Dedifferentiated amniotic fluid mesenchymal stem cell (primary cell): ENCODE data around the gene GALNT9.
A peak's percentile ranks its signal among the peaks of the same experiment; 100 is the strongest.
"Not testable (repeated sequence)": the region's sequence is repeated elsewhere in the genome, so short reads cannot be mapped to it uniquely, and the experiment has no call there.

ENCODE experiments used
- DNase-seq: peaks from one replicate; pipeline ENCODE4 v3.0.0-alpha.2; 2016; ENCODE audit errors: extremely low spot score

GALNT9 gene

DNA sequence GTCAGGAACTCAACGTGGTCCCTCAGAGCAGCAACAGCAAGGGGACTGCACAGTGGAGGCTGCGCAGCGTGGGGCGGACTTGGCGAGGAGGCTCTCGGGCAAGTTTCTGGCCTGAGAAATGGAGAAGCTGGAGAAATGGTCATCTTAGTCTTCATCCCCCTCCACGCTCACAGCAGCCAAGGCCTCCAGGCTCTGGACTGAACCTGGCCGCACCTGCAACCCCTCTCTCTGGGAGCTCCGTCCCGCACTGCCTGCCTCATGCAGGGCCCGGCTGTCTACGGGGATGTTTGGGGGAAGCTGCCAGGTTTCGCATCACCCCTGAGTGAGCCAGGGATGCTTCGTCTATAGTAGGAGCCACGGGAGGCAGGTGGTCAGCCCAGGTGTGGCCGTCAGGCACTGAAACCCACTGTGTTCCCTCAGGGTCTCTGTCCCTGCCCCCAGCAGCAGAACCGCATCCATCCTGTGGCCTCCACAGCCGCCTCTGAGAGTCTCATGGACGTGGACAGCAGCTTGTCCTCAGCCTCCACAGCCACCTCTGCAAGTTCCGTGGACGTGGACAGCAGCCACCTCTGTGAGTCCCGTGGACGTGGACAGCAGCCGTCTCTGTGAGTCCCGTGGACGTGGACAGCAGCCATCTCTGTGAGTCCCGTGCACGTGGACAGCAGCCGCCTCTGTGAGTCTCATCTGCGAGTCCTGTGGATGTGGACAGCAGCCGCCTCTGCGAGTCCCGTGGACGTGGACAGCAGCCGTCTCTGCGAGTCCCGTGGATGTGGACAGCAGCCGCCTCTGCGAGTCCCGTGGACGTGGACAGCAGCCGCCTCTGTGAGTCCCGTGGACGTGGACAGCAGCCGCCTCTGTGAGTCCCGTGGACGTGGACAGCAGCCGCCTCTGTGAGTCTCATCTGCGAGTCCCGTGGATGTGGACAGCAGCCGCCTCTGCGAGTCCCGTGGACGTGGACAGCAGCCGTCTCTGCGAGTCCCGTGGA lies 29.1 kb upstream of the GALNT9 start:
- DNase-seq, result not testable (repeated sequence)

DNA sequence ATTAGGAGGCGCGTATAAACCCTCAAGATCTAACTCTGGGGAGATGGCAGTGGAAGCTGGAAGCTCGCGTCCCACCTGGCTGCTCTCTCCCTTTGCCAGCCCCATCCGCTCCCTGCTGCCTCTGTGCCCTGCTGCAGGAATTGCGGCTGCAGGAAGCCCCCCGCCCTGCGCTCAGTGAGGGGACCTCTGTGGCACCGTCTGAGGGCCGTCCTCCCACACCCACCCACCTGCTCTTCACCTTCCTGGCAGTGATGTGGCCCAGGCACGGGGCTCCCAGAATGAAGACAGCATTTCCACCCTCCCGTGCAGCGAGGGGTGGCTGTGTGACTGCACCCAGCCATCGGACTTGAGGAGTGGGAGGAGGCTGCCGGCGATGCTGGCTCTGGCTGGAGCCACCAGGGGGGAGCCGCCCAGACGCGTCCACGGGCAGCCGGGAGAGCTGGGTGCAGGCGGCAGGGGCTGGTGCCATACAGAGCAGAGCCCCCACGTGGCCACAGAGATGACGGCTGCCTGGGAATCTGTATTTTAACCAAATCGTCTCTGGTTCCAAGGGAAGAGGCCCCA lies 28.3 kb upstream of the GALNT9 start:
- DNase-seq, result no peak

DNA sequence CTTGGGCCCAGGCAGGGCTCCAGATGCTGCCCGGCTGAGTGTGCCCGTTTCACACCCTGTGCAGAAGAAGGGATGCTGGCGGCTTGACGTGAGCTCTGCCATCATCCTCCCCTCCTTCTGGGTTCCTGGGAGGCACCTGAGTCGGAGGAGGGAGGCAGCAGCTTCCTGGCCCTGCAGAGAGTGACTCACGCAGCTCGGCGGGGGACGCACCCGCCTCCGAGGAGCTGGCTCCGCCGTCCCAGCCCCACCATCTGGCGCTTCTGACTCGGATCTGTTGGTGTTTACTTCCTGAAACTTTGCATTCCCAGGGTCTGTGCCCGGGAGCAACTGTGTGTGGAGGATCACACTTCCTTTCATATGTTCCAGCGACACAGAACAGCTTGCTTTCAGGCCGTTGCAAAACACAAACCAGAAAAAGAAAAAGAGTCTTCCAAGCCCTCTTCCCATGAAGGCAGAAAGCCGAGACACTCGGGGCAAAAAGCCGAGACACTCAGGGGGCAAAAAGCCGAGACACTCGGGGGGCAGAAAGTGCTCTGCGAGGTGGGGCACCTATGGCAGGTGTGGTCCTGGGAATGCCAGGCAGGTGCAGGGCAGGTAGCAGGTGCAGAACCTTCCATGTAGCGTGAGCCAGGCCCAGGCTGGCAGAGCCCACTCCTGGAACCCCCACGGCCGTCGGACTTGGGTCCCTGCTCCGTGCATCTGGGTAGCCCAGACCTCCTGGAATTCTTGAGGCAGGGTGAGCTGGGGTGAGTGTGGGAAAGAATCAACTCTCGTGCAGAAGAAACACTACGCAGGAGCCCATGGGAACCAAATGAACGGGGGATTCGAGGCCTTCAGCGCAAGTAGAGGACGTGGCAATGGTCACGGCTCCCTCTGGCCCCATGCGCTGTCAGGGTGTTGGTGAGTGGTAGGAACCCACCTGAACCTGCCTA lies 27.6 kb upstream of the GALNT9 start:
- peak; percentile 14 for DNase-seq

DNA sequence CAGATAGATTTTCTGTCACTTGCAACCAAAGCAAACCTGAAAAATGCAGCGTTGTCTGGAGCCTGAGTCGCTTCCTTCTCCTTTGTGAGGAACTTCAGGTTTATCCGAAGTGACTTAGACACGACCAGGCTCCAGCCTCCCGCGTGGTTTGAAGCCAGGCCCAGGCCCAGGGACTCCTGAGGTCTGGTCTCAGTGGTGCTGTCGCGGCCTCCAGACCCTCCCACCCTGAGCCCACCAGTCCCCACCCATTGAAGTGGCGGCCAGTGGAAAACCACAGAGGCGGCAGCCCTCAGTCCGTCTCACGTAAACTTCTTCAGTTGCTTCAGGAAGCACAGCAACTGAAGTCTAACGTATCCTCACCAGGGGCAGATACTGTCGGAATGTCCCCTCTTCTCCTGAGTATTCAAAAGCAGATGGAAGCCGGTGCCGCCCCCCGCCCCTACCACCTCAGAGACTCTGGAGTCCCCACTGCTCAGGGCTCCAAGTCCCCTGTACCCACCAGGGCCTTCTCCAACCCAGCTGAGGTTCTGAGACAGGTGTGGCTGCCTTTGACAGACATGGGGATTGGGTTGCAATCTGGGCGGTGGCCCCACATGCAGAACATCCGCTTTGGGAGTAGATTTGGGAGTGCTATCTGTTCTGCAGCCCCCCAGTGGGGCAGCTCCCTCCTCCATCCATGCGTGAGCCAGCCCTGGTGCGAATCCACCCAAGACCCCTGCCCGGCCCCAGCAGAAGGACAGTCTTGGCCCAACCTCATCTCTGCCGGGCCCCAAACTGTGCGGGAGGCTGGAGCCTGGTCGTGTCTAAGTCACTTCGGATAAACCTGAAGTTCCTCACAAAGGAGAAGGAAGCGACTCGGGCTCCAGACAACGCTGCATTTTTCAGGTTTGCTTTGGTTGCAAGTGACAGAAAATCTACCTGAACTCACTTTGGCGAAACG lies 26.6 kb upstream of the GALNT9 start:
- DNase-seq, result no peak

DNA sequence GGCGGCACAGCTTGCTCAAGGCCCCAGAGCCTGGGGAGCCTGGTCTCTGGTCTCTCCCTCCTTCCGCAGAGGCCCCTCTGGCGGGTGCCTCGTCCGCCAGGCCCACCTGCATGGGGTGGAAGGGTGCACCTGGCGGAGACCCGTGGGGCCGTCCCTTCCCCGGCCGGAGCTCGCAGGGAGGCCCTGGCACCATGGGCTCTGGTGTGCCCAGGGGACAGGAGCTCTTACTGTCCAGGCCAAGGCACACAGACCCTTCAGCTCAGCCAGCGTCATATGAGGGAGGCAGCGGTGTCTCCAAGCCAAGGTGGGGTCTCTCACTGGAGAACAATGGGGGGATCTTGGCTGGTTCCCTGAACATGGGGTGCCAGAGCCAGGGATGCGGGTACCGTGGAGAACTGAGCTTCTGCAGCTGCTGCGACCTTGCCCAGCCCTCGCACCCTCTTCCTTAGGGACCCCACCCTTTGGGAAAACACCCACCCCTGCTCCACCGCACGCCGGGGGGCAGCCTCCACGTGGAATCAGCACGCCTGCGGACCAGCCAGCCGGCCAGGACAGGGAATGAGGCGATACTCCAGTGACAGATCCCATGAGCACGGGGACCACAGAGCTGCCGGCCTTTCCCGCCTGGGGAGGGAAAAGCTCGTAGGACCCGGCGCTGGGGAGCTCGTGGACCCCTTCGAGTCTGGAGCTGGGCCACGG lies 25.7 kb upstream of the GALNT9 start:
- DNase-seq, result no peak

GRCh38 chr12:132354211-132354981 lies 25.0 kb upstream of the GALNT9 start:
- no peak for DNase-seq

DNA sequence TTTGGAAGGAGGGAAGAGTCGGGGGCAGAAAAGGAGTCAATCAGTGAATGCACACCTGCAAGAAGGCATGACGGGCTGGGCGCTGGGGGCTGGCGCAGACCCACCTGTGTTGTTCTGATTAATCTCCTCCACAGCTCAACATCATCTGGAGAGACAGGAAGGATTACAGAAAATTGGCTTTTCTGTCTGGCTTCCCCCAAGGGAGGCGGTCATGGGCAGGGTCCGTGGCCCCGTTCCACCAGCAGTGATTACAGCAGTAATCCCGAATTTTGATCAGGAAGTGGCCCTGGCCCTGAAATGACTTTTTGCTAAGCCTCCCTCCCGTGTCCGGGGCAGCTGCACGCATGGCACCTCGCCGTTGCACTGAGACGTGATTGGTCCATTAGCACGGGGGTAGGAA lies 24.4 kb upstream of the GALNT9 start:
- no peak for DNase-seq

DNA sequence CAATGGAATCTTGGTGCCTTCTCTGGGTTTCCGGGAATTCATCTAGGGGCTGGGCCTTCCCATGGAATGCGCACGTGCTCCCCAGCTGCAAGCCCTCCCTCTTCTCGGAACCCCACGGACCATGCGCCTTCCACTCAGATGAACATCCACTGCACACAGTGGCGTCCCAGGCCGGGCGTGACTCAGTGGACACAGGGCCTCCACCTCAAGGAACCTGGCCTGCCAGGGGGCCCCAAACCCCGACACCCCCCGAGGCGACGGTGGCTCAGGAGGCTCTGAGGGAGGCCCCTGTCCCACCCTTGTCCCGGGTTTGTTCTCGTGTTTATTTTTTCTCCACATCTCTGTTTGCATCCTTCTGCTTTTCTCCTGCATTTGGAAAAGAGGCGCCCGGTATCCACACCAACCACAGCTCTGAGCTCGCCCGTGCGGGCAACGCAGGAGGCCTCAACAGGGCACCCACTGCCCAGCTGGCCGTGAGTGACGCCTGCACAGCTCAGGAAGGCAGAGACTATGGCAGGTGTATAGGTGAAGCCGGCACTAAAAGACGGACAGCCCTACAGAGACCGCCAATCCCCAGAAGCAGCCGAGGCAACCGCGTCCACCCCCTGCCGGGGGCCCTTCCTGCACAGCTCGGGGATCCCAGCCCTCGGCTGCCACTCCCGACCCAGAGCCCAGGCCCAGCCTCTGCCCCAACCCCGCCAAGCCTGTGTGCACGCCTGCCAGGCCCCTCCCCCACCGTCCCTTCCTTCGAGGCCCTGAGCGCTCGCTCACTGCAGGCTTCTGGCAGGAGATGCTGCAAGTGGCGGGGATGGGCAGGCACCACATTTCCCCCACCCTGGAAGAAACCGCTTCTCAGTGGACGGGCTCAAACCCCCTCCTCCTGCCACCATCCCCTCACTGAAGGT lies 23.8 kb upstream of the GALNT9 start:
- no peak for DNase-seq

DNA sequence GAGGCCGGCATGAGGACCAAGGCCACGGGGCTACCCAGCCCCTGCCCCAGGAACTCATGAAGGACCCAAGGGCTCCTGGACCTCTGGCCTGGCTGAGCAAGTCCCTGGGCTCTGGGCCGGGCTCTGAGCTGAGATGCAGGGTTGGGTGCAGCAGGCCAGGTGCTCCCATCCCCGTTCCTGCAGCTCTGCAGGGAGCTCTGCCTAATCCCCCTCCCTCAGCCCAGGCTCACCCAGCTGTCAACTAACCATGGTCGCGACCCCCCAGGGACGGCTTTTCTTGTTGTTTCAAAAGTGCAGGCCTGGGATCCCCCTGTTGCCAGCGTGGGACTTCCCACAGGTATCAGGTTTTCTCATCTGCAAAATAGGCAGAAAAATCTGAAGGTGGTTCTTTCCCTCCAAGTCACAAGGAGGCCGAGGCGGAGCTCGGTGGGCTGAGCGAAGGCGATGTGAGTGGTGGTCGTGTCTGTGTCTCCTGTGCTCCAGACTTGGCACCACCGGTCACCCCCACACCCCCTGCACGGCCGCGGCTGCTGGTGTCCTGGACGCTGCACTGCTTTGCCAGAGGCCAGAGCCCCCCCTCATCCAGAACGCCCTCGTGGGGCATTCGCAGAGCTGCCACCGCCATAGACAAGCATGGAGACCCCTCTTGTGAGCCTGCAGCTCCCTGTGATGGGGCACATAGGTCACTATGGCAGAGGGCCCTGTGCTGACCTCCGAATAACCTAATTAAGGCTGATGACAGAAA lies 22.5 kb upstream of the GALNT9 start:
- DNase-seq, result no peak

DNA sequence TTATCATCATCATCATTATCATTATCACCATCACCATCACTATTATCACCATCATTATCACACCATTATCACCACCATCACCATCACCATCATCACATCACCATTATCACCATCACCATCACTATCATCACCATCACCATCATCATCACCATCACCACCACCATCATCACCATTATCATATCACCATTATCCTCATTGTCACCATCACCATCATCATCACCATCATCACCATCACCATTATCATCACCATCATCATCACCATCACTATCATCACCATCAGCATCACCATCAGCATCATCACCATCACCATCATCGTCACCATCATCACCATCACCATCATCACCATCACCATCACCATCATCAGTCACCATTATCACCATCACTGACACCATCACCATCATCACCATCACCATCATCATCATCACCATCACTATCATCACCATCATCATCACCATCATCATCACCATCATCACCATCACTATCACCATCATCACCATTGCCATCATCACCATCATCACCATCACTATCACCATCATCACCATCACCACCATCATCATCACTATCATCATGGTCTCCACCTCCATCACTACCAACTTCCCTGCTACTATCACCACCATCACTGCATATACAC lies 20.2 kb upstream of the GALNT9 start:
- no peak for DNase-seq

DNA sequence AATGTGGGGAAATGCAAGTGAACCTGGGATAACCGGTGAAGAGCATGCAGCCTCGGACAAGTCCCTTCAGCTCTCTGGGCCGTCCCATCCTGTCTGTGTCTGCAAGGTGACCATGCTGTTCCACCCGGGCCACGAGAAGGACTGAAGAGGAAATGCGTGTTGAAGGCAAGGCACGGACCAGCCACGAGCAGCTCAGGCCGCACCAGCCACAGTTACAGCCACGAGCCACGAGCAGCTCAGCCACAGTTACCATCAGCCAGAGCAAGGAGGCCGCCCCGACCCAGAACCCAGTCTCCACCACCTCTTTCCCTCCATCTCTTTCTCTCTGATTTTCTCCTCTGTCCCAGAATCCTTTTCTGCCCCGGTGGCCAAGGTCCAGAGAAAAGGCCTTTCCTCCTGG lies 18.8 kb upstream of the GALNT9 start:
- no peak for DNase-seq

GRCh38 chr12:132347176-132347855 lies 17.9 kb upstream of the GALNT9 start:
- DNase-seq, result no peak

DNA sequence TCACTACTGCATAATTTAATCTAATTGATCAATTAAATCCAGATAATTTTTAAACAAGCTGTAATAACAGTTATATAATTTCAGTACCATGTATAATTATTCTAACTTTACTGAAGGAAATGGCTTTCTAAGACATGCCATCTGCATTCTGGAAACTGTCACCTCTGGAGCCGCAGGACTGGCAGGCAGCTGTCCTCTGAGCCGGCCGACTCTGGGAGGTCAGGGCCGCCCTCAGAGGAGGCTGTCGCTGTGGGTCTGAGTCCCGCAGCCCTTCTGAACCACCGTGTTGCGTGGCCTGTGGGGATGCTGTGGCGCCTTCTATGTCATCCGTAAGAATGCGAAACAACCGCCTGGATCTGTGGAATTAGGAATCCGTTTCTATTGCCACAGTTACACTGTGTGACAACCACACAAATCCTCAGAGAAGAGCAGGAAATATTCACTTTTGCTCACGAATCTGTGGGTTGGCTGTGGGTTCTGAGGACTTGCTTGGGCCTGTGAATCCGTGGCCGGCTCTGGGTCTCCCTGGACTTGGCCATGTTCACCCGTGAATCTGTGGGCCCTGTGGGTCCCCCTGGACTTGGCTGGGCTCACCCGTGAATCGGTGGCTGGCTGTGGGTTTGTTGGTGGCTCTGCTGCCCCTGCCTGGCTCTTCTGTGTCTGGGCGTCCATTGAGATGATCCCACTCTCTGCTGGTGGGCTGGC lies 17.2 kb upstream of the GALNT9 start:
- no peak for DNase-seq

GRCh38 chr12:132345561-132346200 lies 16.3 kb upstream of the GALNT9 start:
- no peak for DNase-seq

DNA sequence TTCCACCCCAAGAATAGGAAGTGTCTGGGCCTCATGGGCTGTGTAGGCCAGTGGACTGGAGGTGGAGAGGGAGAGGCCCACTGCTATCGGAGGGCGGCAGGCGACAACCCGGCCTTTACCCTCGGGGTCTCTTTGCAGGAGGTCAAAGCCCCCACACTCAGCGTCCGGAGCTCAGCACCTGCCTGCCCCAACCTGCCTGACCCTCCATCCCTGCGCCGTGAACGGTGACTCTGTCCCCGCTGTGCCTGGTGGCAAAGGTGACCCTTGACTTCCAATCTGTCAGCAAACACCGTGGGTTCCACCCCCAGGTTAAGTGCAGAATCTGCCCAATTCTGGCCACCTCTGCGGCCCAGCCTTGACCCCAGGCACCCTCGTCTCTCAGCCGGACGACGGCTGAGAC lies 15.7 kb upstream of the GALNT9 start:
- DNase-seq, result no peak

DNA sequence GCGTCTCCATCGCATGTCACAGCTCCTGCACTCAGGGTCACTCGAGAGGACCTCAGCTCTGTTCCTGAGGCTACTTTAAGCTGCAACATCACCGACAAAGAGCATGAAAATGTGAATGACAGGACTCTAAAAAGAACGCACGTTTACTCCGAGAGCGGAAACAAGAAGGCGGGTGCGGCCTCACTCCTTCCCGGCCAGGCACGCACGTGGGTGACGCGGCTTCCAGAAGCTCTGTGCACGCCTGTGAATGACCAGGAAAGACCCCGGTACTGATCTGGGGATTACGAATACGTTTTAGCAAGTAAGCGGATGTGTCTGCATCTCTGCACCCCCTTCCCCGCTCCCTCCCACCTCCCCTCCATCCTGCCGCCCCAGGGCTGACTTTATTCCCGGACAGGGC lies 15.2 kb upstream of the GALNT9 start:
- DNase-seq, result no peak
